ENCODE measurements around the gene CKS1B.

CKS1B gene

DNA sequence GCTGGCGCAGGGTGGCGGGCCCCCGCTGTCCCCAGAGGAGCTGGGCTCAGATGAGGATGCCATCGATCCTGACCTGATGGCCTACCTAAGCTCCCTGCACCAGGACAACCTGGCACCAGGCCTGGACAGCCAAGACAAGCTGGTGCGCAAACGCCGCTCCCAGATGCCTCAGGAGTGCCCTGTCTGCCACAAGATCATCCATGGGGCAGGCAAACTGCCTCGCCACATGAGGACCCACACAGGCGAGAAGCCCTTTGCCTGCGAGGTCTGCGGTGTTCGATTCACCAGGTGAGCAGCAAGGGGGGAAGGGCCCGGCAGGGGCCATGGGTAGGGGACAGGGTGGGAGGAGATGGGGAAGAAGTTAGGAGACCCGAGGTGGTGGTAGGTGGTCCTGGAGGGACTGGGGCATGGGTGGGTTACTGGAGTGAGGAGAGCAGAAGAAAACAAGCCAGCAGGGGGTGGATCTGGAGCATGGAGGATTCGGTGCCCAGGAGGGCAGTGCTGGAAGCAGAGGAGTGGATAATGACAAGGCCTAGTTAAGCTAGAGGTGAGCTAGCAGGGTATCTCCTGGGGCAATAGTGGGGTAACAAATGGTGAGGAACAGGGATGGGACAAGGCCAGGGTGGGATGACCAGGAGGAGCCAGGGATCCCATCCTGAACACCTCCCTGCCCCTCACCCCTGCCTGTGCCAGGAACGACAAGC lies 41.2 kb downstream of the CKS1B start:
- DNase-seq (ENCODE audit: low spot score): no peak

DNA sequence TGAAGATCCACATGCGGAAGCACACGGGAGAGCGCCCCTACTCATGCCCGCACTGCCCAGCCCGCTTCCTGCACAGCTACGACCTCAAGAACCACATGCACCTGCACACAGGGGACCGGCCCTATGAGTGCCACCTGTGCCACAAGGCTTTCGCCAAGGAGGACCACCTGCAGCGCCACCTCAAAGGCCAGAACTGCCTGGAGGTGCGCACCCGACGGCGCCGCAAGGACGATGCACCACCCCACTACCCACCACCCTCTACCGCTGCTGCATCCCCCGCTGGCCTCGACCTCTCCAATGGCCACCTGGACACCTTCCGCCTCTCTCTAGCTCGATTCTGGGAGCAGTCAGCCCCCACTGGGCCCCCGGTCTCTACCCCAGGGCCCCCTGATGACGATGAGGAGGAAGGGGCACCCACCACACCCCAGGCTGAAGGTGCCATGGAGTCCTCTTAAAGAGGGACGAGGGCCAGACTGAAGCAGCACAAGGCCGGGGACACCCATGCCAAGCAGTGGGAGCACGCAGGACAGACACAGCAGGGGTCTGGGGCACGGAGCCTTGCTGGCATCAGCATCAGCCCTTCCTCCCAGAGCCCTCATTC lies 41.9 kb downstream of the CKS1B start:
- no peak for DNase-seq (ENCODE audit: low spot score)

DNA sequence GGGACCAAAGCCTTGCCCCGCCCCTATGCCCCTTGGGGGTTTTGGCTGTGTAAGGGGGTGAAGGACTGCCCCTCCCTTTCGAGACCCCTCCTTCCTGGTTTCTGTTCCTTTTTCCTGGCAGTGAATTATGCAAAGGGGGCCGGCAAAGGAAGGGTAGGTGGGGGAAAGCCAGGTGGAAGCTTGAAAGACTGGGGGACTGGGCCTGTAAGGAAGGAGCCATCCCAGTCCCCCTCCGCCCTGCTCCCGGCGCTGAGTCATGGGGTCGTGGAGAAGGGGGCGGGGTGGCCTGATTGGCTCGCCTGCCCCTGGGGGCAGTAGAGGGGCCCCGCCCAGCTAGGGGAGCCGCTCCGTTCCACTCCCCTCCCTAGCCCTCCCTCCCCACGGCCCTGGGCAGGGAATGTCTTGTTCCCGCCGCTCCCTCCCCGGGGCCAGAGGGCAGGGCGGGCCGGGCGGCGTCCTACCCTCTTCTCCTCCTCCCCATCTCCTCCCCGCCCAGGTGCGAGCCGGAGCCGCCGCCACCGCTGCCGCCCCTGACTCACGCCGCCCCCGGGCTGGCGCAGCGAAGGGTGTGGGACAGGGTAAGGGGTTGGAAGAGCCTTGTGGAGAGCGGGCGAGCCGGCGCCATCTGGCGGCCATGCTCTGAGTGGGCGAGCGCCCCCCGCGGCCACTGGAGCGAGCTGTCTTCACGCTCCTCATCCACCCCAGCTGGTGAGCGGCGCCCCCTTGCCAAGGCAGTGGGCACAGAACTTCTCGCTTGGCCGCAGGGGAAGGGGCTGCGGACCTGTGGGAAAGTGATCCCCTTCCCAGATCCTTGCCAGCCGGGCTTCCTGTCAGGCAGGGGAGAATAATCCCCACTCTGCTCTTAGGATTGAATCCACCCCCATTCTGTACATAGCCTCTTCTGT lies 42.8 kb downstream of the CKS1B start:
- DNase-seq (ENCODE audit: low spot score): peak; percentile 89

DNA sequence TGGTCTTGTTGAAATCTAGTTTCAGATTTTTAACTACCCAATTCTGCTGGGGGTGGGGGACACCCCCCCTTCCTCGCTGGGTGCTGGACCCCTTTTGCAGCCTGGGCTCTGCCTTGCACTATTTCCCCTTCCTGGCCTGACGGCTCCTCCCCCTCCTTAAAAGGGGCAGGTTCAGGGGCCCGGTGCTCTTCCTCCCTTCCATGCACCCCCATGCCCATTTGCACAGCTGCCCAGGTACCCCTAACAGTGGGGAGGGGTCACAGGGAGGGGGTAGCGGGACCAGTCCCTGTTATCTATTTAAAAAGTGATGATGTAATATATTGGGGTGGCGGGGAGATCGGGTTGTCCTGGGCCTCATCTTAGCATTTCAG lies 43.5 kb downstream of the CKS1B start:
- no peak for DNase-seq (ENCODE audit: low spot score)

DNA sequence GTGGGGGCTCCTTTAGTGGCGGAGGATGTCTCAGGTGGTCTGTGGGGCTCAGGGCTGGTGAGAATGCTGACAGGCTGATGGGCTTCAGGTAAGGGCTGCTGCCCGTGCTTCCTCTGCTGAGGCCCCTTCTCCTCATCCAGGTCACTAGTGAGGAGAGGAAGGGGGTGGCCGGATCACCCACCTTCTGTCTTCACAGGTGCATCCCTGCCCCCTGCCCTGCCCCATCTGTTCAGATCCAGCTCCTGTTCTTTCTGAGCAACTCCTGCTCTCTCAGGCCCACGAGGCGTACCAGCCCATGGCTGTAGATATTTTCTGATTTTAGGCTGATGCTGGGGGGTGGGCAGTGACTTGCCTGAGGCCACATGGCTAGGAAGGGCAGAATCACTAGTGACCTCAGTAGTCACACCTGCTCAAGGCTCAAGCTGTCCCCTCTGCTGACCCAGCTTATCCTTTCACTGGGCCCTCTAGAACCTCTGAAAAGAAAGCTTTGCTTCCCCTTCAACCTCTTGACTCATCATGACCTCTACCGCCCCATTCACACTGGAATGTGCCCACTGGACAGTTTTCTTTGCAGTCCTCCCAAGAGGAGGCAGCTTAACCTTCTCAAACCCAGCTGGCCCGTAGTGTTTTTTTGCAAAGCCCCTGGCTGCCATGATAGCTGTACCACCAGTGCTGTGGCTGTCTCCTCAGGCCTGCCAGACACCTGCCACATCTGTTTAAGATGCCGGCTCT lies 44.3 kb downstream of the CKS1B start:
- DNase-seq (ENCODE audit: low spot score): no peak

DNA sequence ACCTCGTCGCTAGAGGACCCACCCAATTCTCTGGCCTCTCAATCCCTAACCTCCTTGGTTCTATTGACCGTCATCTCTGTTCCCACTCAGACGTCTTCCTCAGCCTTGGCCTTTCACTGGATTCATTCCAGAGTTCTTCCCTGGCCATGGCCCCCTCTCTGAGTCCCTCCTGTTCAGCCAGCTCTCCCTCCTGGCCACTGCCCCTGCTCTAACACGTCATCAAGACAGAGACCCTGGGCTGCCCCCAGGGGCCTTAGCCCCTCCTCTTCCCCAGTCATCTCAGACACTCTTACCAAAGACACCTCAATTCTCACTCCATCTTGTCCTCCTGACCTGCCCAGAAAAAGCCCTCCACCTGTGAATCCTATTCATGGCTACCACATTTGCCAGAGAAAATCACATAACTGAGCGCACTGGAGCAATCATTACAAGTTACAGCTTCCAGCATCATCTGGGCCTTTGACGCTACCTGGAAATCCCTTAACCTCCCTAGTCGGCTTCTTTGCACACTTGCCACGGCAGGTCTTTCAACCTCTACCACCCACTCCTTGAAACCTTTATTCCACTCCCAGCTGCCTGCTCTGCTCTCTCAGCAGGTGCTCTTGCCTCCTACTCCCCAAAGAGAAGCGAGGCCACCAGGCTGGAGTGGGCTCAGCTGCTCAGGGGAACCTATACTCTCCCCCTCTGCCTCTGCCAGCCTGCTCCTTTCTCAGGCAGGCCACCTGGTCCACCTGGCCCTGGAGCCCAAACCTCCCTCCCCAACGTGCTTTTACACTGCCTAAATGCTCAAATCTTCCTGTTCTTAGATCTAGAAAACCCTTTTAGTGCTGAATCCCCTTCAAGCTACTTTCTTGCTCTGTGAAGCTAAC lies 45.1 kb downstream of the CKS1B start:
- DNase-seq (ENCODE audit: low spot score): no peak

DNA sequence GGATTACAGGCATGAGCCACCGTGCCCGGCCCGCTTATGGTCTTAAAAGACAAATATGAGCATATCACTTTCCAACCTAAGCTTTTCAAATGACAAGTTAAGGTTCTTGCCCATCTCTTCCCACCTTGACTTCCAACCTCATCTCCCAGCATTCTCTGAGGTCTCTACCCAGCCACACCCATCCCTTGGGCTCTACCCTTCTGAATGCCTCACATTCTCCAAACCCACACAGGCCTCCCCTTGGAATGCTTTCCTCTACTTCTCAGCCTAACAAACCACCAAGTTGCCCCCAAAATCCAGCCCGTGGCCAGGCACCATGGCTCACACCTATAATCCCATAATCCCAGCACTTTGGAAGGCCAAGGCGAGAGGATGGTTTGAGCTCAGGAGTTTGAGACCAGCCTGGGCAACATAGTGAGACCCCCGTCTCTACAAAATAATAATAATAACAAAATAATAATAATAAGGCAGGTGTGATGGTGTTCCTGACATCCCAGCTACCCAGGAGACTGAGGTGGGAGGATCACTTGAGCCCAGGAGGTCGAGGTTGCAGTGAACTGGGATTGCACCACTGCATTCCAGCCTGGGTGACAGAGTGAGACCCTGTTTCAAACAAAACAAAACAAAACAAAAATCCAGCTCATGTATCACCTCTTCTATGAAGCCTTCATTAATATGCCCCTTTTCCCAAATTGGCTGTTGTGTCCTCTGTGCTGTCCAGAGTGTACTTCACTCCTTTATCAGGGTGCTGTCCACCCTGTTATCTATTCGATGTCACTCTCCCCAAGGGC lies 47.9 kb downstream of the CKS1B start:
- no peak for DNase-seq (ENCODE audit: low spot score)

DNA sequence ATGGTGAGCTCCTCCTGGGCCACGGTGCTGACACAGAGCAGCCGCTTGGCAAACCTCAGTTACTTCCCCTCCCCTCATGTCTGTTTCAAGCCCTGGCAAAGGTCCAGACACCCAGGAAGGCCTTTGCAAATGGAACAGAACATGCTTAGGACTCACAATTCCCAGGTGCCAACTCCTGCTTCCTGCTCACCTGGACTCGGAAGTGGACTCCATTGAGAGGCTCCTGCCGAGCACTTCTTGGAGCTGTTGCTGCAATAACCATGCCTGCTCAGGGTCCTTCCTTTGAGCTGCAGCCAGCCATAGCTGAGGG lies 48.4 kb downstream of the CKS1B start:
- no peak for DNase-seq (ENCODE audit: low spot score)

DNA sequence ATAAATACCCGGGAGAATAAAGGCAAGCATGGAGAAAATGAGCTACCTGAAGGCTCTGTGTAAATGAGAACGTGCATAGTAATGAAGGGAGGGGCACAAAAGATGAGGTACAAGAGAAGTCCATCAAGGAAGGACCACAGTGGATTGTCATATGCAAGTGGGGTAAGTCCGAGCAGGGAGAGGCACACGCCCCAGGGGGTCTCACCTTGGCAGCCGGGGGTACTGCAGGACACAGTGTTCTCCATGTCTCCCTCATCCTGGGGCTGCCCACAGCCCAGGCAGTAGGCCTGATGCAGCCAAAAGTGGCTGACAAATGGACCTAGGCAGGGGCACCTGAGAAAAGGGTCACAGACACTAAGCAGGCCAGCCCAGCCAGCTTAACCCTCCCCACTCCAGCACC lies 49.1 kb downstream of the CKS1B start:
- DNase-seq (ENCODE audit: low spot score): no peak

DNA sequence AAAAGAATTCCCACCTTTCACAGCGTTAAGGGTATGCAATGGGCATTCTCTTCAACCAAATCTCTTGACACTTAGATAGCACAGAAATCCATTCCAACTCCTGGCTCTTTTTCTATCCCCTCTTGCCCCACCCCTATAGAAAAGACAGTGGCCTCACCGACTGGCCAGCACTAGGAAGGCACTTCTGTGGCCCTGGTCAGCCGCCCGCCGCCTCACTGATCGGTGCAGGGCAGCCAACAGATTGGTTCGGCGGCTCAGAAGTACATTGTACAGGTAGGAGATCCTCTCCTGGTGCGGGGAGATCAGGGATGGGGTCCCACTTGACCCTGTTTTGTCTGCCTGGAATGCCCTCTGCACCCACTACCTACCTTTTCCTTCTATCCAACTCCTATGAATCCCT lies 49.8 kb downstream of the CKS1B start:
- DNase-seq (ENCODE audit: low spot score): no peak

DNA sequence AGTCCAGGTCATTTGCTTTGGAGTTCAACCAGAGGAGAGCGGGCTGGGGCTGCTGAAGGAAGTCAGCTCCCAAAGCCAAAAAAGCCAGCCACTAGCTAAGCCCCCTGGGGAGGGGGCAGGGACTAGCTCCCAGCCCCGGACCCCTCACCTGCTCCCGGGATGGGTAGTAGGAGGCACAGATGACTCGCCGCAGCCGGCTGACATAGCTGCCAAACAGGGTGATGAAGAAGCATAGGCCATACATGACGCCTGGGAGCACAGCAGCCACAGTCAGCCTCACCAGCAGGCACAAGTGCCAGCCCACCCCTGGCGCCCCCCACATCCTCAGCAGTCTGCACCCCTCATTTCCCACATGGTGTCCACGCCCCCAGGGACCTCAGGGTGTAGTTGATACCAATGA lies 51.7 kb downstream of the CKS1B start:
- no peak for DNase-seq (ENCODE audit: low spot score)

DNA sequence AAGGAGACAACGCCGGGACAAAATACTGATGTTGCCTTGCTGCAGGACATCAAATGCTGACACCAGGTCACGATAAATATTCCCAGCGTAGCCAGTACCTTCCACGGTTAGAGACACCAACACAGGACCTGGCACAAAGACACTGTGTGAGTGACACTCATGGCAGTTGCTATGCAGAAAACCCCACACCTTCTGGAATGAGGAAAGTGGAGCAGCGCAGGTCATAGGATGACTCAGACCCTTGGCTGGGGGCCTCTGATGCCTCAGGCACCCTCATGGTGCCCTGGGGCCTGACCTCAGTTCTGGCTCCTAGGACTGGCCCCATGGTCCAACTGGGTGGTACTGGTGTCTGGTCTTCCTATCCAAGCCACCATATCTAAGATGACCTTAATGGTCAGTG lies 52.1 kb downstream of the CKS1B start:
- DNase-seq (ENCODE audit: low spot score): no peak

Measured in hematopoietic multipotent progenitor cell treated with erythropoietin and hydrocortisone succinate and interleukin-3 and kit ligand, for 17 days (in vitro differentiated cells).